ENCODE results near the gene STK32B.

The STK32B gene

GRCh38 chr4:5030221-5030620, 21.1 kb upstream of the STK32B start:
- DNase-seq (ENCODE audit: low read depth in 2 of 2, low spot score in 1 of 2): no peak

GRCh38 chr4:5030927-5031326, 20.4 kb upstream of the STK32B start:
- no peak for DNase-seq (ENCODE audit: low read depth in 2 of 2, low spot score in 1 of 2)

GRCh38 chr4:5032813-5033212, 18.5 kb upstream of the STK32B start:
- DNase-seq (ENCODE audit: low read depth in 2 of 2, low spot score in 1 of 2): no peak

GRCh38 chr4:5033281-5033841, 17.9 kb upstream of the STK32B start:
- no peak for DNase-seq (ENCODE audit: low read depth in 2 of 2, low spot score in 1 of 2)

GRCh38 chr4:5034206-5034605, 17.1 kb upstream of the STK32B start:
- no peak for DNase-seq (ENCODE audit: low read depth in 2 of 2, low spot score in 1 of 2)

GRCh38 chr4:5036239-5036638, 15.0 kb upstream of the STK32B start:
- DNase-seq (ENCODE audit: low read depth in 2 of 2, low spot score in 1 of 2): no peak

GRCh38 chr4:5037553-5038551, 13.4 kb upstream of the STK32B start:
- DNase-seq (ENCODE audit: low read depth in 2 of 2, low spot score in 1 of 2): no peak

- DNase-seq (ENCODE audit: low read depth in 2 of 2, low spot score in 1 of 2): no peak
Observed at GRCh38 chr4:5039800-5040199, 11.5 kb upstream of the STK32B start.

GRCh38 chr4:5040856-5041620, 10.2 kb upstream of the STK32B start:
- DNase-seq (ENCODE audit: low read depth in 2 of 2, low spot score in 1 of 2): no peak

- no peak for DNase-seq (ENCODE audit: low read depth in 2 of 2, low spot score in 1 of 2)
Observed at GRCh38 chr4:5041699-5042098, 9.6 kb upstream of the STK32B start.

- no peak for DNase-seq (ENCODE audit: low read depth in 2 of 2, low spot score in 1 of 2)
Observed at GRCh38 chr4:5043579-5043978, 7.7 kb upstream of the STK32B start.

- no peak for DNase-seq (ENCODE audit: low read depth in 2 of 2, low spot score in 1 of 2)
Observed at GRCh38 chr4:5044341-5044740, 6.9 kb upstream of the STK32B start.

- DNase-seq (ENCODE audit: low read depth in 2 of 2, low spot score in 1 of 2): no peak
Observed at GRCh38 chr4:5045097-5045496, 6.2 kb upstream of the STK32B start.

- no peak for DNase-seq (ENCODE audit: low read depth in 2 of 2, low spot score in 1 of 2)
Observed at GRCh38 chr4:5048721-5049120, 2.6 kb upstream of the STK32B start.

GRCh38 chr4:5050520-5051277, 581 bp upstream of the STK32B start:
- no peak for DNase-seq (ENCODE audit: low read depth in 2 of 2, low spot score in 1 of 2)

GRCh38 chr4:5052204-5052702, 973 bp downstream of the STK32B start:
- DNase-seq (ENCODE audit: low read depth in 2 of 2, low spot score in 1 of 2): no peak

GRCh38 chr4:5052726-5053425, 1.6 kb downstream of the STK32B start:
- no peak for DNase-seq (ENCODE audit: low read depth in 2 of 2, low spot score in 1 of 2)

- DNase-seq (ENCODE audit: low read depth in 2 of 2, low spot score in 1 of 2): no peak
Observed at GRCh38 chr4:5054532-5054931, 3.3 kb downstream of the STK32B start.

- no peak for DNase-seq (ENCODE audit: low read depth in 2 of 2, low spot score in 1 of 2)
Observed at GRCh38 chr4:5055411-5055810, 4.1 kb downstream of the STK32B start.

GRCh38 chr4:5066101-5066500, 14.8 kb downstream of the STK32B start:
- DNase-seq (ENCODE audit: low read depth in 2 of 2, low spot score in 1 of 2): no peak
